ENCODE results near the gene ZDHHC11.
"Not testable (repeated sequence)": the region's sequence is repeated elsewhere in the genome, so short reads cannot be mapped to it uniquely, and the experiment has no call there.

Gene ZDHHC11

DNA sequence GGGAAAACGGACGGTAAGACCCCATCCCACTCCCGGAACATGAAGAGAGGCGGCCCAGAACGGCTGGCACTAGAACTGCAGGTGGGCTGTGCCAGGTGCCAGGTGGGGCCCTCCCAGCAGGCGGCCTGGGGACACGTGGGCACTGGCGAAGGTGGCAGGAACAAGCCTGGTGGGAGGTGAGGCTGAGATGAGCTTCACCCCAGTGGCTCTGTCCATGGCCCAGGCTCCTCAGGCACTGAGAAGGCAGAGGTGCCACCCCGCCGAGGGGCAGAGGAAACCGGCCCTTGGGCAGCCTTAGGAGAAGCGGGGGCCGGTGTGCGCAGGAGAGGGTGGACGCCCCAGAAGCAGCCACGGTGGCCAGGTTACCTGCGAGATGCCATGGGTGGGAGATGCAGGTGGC, 70.2 kb downstream of the ZDHHC11 start:
- DNase-seq (ENCODE audit: insufficient read length, low spot score); FAIRE-seq: not testable (repeated sequence)

- FAIRE-seq; DNase-seq (ENCODE audit: insufficient read length, low spot score): not testable (repeated sequence)
Measured at GRCh38 chr5:778967-779366, 71.8 kb downstream of the ZDHHC11 start.

DNA sequence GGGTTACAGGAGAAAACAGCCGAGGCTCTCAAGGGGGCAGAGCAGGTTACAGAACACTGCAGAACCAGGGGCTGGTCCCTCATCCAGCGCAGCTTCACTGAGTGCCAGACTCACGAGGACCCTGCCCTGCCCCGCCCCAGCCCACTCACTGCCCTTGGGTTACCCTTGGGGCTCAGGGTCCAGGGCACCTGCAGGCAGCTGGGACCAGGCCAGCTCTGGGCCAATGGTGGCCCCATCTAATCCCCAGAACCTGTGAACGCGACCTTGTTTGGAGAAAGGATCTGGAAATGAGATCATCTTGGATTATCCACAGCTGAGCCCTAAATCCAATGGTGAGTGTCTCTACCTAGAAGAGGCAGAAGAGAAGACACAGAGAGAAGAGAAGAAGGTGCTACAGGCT, 72.4 kb downstream of the ZDHHC11 start:
- not testable (repeated sequence) for DNase-seq (ENCODE audit: insufficient read length, low spot score); FAIRE-seq

- DNase-seq (ENCODE audit: insufficient read length, low spot score) (peak; percentile 3), FAIRE-seq (no peak)
Measured at GRCh38 chr5:777756-778161, 73.0 kb downstream of the ZDHHC11 start.

DNA sequence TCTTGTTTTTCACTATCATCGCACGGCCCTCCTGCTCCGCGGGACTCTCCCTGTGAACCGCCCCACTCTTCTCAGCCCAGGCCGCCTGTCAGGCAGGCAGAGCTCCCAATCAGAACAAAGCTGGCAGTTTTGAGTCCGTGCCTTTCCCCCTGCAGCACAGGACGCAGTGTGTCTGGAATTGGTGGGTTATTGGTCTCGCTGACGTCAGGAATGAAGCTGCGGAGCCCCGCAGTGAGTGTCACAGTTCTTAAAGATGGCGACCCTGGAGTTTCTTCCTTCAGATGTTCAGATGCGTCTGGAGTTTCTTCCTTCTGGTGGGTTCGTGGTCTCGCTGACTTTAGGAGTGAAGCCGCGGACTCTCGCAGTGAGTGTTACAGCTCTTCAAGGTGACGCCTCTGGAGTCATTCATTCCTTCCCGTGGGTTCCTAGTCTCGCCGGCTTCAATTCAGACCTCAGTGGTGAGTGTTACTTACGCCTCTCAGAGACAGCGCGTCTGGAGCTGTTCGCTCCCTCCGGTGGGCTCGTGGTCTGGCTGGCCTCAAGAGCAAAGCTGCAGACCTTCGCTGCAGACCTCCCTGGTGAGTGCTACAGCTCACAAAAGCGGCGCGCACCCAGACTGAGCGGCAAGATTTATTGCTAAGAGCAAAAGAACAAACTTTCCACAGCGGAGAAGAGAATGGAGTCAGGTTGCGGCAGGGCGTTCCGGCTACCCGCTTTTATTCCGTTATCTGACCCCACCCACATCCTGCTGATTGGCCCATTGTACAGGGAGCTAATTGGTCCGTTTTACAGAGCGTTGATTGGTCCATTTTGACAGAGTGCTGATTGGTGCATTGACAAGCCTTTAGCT, 73.7 kb downstream of the ZDHHC11 start:
- FAIRE-seq (no peak), DNase-seq (ENCODE audit: insufficient read length, low spot score) (no peak)

DNA sequence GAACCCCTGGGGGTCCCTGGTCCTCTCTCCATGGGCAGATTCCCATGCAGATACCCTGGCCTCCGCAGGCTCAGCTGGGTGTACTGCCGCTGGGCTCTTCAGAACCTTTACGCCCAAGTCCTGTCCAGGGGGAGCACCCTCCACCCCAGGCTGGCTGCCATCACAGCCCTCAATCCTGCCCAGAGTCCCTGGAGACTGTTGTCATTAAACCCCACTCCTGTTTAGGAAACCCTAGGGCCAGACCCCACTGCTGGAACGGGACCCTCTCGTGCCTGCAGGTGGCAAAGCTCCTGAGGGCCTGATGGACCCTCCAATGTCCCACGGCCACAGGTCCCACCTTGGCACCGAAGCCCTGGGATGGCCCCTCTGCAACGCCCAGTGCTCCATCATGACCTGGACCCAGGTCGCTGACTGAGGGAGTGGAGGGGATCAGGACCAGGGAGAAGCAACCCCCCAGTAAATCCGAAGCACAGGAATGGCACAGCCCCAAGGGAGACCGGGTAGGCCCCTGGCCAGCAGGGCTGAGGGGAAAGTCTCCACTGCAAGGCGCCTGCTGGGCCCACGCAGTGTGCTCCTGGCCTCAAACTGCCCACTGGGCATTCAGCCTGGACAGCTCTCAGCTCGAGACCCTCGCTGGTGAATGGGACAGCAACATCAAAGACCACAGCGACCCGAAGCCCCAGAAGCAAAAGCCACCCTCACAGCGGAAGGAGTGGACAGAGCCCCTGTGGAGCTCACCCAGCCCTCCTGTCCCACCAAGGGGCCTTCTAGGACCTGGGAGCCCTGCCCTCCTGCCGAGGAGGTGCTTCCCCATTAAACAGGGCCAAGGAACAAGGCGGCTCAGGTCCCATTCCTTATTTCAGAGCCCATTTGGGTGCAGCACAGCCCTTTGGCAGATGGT, 74.6 kb downstream of the ZDHHC11 start:
- DNase-seq (ENCODE audit: insufficient read length, low spot score) (peak; percentile 22), FAIRE-seq (no peak)

DNA sequence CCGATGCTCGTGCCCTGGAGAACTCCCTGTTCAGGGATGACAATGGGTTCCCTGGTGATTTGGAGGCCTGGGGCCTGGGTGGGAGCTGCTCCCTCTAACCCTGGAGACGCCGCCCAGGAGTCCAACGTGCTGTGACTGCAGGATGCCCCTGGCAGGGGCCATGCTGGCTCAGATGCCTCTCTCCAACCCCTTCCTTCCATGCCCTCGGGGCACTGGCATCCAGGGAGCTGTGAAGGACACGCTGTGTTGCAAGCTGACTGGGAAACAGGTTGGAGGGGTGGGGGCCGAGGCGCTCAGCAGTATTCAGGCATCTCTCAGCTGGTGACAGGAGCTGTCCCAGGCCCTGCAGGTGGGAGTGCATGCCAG, 75.2 kb downstream of the ZDHHC11 start:
- not testable (repeated sequence) for FAIRE-seq

GRCh38 chr5:774854-775505, 75.8 kb downstream of the ZDHHC11 start:
- FAIRE-seq = not testable (repeated sequence)
- peak; percentile 21 for DNase-seq (ENCODE audit: insufficient read length, low spot score)

More for the DNA sequence above, 75.2 kb downstream of the ZDHHC11 start:
- DNase-seq (ENCODE audit: insufficient read length, low spot score) = not testable (repeated sequence)

- FAIRE-seq; DNase-seq (ENCODE audit: insufficient read length, low spot score): not testable (repeated sequence)
Measured at GRCh38 chr5:774304-774703, 76.5 kb downstream of the ZDHHC11 start.

- DNase-seq (ENCODE audit: insufficient read length, low spot score) (no peak), FAIRE-seq (no peak)
Measured at GRCh38 chr5:773517-774264, 77.1 kb downstream of the ZDHHC11 start.

DNA sequence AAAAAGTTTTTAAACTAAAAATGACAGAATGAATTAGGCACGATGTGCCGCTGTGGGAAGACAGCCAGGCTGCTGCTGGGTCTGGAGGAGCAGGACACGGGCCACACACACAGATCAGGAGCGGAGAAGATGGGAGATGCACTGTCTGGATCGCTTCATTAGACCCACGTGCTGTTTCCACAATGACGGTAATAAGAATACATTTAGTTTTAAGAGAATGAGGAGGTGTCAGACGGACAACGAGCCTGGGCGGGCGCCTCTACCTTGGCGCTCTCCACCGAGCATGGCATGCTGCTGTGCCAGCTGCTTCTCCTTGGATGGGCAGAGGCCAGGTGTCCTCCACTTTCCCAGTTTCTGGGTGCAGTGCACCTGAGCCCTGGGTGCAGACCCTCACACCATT, 77.9 kb downstream of the ZDHHC11 start:
- FAIRE-seq; DNase-seq (ENCODE audit: insufficient read length, low spot score): not testable (repeated sequence)

DNA sequence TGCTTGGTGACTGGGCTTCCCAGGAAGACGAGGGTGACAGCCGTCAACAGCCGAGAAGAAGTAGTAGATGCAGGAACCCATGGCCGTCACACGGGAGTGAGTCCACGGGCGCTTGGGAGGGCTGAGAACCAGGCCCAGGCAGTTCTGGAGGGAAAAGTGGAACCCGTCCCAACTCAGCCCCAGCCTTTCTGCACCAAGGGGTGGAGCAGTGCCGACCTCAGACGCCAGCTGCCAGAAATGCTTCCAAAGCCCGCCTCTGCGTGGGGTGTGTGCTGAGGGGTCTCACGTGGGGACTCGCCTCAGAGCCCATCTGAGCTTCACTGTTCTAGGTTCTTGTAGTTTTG, 78.3 kb downstream of the ZDHHC11 start:
- not testable (repeated sequence) for DNase-seq (ENCODE audit: insufficient read length, low spot score); FAIRE-seq

DNA sequence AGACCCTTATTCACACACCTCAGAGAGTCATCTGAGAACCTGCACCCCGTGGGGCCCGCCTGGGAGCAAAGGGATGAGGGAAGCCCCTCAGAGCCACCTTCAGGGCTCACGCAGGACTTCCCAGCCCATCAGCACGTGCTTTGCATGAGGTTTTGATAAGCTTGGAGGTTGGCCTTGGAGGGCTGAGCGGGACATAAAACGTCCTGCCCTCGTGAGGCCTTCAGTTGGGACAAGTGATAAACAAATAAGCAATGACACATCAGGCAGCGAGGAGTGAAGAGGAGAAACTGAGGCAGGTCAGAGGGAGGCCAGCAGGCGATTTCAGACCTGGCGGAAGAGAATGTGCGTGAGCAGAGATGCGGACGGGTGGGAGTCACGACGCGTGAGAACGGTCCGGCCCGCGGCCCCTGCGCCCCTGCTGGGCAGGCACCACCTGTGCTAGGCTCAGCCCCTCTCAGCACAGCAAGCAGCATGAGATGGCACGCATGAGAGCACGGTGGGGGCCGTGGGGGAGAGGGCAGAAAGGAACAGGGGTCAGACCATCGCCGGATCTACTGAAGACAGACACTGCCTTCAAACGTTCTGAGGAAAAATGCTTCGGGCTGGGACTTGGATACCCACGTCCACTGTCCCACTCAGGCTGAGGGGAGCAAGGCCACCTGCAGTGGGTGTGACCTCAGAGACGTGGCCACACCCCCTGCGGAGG, 78.8 kb downstream of the ZDHHC11 start:
- FAIRE-seq; DNase-seq (ENCODE audit: insufficient read length, low spot score): not testable (repeated sequence)

DNA sequence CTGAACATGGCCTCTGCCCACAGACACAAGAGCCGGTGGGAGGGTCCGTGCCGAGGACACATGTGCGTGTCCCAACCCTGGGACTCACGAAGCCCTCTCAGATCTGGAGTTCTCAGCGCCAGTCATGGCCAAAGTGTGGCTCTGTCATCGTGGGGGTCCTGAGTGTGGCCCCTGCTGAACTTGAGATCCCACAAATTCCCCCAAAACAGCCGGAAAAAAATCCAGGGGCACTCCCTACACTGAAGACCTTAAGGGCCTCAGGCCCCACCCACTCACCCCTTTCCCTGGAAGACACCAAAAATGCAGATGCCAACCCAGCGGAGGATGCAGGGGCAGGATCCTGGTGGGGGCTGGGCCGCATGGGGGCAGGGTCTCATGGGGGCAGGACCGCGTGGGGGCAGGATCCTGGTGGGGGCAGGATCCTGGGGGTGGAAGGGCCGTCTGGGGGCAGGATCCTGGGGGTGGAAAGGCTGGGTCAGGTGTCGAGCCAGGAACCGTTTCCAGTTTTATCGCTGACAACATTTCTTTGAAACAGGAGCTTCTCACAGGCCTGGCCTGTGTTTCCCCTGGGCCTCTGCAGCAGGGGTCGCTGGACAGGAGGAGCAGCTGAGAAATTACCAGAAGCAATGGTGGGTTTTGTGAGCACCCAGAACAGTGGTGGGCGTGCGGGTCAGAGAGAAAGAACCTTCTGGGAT, 79.6 kb downstream of the ZDHHC11 start:
- not testable (repeated sequence) for DNase-seq (ENCODE audit: insufficient read length, low spot score); FAIRE-seq

DNA sequence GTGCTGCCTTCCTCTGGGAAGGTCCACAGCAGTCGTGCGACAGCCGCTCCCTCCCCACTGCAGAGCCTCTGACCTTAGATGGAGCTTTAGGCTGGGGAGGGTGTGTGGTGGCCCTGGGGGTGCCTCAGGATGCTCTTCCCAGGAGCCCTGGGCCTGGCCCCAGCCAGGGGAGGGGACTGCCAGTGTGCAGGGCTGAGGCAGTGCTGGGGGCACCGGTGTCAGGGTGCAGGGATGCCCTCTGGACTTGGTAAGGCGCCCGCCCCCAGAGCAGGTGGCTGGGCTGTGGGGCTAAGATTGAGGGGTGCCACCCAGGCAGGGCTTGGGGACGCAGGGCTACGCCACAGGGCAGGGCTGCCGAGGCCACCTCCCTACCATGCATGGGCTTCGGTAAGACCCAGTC, 80.2 kb downstream of the ZDHHC11 start:
- FAIRE-seq = not testable (repeated sequence)

GRCh38 chr5:769485-770145, 81.2 kb downstream of the ZDHHC11 start:
- DNase-seq (ENCODE audit: insufficient read length, low spot score); FAIRE-seq: not testable (repeated sequence)

More for the DNA sequence above, 80.2 kb downstream of the ZDHHC11 start:
- DNase-seq (ENCODE audit: insufficient read length, low spot score) = not testable (repeated sequence)

DNA sequence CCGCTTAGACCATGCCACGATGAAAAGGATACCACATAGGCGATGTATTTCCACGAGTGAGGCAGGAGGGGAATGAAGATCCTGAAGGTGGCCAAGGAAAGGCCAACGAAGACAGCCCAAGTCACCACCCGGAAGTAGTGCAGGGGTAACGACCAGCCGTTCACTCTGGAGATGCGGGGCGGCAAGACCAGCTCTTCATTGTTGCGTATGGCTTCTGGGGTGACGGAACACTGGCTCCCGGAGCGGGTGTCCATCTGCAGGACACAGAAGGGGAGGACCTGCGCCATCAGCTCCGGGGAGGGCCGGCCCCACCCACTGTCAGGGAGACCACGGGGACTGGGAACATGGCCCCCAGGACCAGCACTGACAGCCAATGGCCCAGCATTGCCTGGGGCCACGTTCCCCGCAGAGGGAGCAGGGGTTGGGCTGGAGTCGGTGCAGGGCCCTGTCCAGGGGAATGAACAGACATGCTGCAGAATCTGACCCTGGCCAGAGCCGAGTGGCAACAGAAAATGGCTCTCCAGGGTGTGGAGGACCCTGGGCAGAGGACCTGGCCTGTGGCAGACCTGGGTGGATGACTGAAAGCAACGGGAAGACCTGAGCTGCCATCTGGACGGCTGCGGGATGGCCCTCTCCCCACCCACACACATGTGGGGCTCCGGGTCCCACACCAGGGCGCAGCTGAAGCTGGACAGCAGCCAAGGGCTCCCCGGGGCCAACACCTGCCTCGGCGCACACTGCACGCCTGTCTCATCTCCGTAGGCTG, 83.9 kb downstream of the ZDHHC11 start:
- DNase-seq (ENCODE audit: insufficient read length, low spot score) (no peak), FAIRE-seq (no peak)
